ENCODE results near the gene HSD11B1.

Gene HSD11B1

GRCh38 chr1:209774592-209774991 is 69.9 kb downstream of the HSD11B1 start:
- TF ChIP-seq, protein P1, sequence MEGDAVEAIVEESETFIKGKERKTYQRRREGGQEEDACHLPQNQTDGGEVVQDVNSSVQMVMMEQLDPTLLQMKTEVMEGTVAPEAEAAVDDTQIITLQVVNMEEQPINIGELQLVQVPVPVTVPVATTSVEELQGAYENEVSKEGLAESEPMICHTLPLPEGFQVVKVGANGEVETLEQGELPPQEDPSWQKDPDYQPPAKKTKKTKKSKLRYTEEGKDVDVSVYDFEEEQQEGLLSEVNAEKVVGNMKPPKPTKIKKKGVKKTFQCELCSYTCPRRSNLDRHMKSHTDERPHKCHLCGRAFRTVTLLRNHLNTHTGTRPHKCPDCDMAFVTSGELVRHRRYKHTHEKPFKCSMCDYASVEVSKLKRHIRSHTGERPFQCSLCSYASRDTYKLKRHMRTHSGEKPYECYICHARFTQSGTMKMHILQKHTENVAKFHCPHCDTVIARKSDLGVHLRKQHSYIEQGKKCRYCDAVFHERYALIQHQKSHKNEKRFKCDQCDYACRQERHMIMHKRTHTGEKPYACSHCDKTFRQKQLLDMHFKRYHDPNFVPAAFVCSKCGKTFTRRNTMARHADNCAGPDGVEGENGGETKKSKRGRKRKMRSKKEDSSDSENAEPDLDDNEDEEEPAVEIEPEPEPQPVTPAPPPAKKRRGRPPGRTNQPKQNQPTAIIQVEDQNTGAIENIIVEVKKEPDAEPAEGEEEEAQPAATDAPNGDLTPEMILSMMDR (IDR thresholded peaks at IDR 0.05; ENCODE audit: low read depth, low read length) = no peak
- DNase-seq (ENCODE audit: extremely low read depth, low read depth) = no peak

DNA sequence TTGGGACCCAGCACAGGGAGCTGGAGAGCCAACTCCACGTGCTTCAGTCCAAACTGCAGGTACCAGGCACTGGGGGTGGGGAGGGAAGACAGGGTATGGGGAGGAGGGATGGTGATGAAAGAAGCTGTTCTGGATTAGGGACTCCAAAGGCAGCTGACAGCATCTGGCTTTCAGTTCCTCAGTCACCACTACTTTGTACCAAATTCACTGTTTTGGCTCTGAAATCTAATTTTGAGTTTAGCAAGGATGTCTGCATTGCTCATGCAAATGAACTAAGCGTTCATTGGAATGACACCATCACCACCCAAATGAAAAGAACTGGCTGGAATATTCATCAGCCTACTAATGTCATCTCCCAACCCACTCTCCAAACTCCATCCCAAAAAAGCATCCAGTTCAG is 71.0 kb downstream of the HSD11B1 start:
- TF ChIP-seq, protein P1 (IDR thresholded peaks at IDR 0.05; ENCODE audit: low read depth, low read length) = no peak
- DNase-seq (ENCODE audit: extremely low read depth, low read depth) = no peak

DNA sequence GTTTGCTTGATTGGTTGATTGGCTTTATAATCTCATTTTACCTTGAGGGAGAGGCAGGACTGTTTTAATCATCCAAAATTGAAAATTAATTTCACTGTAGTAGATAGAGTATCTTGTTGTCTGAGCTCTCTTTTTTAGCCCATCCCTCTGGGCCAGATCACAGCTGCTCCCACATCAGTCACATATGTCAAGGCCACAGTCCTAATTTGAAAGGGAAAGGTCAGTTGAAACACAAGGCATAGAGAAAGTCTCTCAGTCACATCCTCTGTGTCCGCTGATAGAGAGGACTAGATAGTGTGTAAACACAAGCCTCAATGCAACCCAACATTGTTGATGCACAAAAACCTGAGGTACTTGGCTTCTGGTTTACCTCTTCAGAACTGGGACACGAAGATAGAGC is 72.9 kb downstream of the HSD11B1 start:
- DNase-seq (ENCODE audit: extremely low read depth, low read depth) = no peak
- TF ChIP-seq, protein P1 (IDR thresholded peaks at IDR 0.05; ENCODE audit: low read depth, low read length) = no peak

DNA sequence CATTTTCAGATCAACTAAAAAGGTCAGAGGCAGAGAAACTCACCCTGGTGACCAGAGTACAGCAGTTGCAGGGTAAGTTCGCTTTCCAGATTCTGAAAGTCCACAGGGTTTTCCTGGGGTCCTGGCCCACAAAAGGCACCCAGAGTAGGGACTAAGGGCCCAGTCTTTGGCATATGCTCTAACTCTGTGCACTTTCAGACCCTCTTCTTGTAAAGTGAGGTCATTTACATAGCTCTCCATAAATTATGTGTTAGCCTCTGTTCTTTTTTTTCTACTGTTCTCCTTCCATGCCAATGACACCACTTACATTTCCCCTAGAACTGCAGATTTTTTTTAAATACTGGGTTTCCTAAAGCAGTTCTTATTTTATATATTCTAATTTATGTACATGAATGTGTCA is 73.5 kb downstream of the HSD11B1 start:
- TF ChIP-seq, protein P1 (IDR thresholded peaks at IDR 0.05; ENCODE audit: low read depth, low read length) = no peak
- no peak for DNase-seq (ENCODE audit: extremely low read depth, low read depth)

DNA sequence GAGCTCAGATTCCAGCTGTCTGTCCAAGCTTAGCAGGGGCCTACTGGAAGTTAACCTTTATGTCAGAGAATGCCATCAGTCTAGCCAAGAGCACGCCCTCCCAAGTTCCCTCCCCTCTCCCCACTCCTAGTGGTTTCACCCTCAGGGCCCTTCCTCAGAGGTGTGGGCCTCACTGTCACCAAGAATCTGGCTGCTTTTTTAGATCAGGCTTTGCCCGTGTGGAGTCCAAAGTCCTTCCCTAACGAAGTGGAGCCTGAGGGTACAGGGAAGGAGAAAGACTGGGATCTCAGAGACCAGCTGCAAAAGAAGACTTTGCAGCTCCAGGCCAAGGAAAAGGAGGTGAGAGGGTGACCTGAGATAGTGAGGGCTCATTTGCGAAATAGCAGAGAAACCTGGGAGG is 75.6 kb downstream of the HSD11B1 start:
- DNase-seq (ENCODE audit: extremely low read depth, low read depth) = no peak
- TF ChIP-seq, protein P1 (IDR thresholded peaks at IDR 0.05; ENCODE audit: low read depth, low read length) = no peak

GRCh38 chr1:209783386-209783785 is 78.7 kb downstream of the HSD11B1 start:
- TF ChIP-seq, protein P1 (IDR thresholded peaks at IDR 0.05; ENCODE audit: low read depth, low read length) = no peak
- no peak for DNase-seq (ENCODE audit: extremely low read depth, low read depth)
